ENCODE data around the gene SMTNL1. TPM values are rescaled to one million over a fixed set of nuclear protein-coding genes. Genes with fewer than 3 reads are reported as not detected.

Gene SMTNL1, protein sequence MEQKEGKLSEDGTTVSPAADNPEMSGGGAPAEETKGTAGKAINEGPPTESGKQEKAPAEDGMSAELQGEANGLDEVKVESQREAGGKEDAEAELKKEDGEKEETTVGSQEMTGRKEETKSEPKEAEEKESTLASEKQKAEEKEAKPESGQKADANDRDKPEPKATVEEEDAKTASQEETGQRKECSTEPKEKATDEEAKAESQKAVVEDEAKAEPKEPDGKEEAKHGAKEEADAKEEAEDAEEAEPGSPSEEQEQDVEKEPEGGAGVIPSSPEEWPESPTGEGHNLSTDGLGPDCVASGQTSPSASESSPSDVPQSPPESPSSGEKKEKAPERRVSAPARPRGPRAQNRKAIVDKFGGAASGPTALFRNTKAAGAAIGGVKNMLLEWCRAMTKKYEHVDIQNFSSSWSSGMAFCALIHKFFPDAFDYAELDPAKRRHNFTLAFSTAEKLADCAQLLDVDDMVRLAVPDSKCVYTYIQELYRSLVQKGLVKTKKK
- not detected in 2 replicates for total RNA-seq

DNA sequence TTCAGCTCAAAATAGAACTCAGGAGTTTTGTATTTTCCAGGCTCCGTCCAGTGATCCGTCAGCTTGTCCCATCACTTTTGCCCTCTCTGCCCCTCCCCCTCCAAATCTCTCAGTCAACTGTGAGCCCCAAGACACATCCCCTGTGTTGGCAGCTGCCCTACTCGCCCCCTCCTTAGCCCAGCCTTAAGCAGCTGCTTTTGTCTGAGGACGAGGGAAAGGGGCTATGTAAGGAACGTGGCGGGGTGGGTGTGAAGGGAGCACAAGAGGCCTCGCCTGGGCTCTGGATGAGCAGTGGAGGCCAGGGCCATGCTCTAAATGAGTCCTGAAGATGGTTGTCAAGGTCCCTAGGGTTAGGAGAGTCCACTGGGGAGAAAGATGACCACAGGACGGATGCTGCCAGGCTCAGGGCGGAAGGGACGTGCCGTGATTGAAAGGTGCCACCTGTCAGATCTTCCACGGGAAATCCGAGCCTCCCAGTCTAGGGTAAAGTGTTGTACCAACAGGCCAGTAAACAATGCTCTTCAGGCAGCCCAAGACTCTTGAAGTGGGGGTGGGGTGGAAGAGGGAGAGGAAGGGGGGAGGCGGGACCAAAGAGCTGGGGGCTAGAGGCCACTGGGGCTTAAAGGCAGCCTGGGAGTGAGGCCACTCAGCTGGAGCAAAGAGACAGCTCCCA, at the start of gene SMTNL1:
Gene SMTNL1, plus strand, starts transcription at position 649 of the 673 bp plus-strand sequence. CDS start 5,048 bp downstream, outside the sequence.

DNA sequence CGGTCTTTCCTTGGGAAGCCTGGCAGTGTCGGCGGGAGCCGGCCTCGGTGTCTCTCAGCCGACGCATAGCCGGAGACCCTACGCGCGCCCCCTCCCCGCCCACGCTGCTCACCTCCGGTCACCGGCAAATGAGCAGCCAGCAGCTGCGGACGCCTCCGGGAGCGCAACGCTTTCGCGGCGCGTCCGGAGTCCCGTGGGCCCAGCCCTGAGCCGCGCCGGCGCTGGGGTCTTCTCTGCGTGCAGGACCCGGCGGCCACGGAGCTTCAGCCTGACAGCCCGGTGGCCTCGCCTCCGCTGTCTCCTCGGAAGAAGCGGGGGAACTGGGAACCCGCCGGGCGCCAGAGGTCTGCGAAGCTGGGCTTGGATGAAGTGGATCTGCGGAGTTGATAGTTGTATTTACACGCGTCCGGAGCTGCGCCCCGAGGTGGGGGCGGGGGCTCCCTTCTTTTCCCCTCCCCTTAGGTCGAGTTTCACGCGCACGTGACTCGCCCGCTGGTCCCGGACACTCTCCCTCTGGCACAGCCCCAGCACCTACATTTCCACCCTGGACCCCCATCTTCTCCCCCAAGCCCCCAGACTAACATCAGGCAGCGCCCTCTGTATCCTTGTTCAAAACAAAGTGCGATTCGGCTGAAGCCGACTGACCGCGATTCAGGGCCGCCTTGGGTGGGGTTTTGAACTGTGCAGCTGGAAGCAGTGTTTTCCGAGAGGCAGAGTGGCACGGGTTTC, 21.9 kb upstream of the SMTNL1 start, which contains the start of gene SLC43A1:
Gene SLC43A1, minus strand, starts transcription at position 371 of the 729 bp plus-strand sequence. CDS start 1,591 bp downstream, outside the sequence.

DNA sequence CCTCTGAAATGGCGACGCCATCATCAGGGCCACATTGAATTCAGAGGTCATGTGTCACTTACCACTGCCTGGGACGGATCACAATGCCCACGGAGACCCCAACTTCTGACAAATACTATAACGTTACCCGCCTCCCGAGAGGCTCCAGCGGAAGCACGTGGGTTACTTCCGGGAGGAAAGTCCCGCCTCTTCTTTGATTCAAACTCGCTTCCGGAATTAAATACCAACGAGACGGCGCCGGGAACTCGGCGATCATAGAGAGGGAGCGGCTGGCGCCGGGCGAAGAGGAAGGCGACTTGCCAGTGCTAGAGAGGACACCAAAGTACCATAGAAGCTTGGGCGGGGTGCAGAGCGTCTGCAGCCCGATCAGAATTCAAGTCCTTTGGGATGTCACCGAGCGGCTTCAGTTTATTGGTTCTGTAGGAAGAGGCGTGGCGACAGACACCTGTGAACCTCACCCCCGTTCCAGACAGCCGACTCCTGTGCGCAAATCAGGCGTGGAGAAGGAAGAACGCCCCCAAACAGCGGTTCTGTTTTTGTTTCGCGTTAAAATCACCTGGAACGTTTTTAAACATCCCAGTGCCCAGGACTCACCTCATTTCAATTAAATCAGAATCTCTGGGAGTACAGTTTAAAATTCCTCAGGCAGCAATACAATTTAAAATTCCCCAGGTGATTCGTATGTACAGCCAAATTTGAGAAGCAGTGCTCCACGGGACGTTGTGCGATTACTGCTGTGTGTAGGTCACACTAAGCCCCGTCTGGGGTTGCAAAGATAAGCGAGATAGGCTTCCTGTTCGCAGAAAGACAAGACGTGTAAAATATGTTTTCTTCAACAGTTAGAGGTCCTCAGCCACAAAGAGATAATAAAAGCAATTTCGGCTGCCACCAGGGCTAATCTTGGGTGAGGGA, 6.5 kb upstream of the SMTNL1 start, which contains the start of gene TIMM10:
Gene TIMM10, minus strand, starts transcription at position 159 of the 912 bp plus-strand sequence. CDS start 565 bp downstream, outside the sequence.

DNA sequence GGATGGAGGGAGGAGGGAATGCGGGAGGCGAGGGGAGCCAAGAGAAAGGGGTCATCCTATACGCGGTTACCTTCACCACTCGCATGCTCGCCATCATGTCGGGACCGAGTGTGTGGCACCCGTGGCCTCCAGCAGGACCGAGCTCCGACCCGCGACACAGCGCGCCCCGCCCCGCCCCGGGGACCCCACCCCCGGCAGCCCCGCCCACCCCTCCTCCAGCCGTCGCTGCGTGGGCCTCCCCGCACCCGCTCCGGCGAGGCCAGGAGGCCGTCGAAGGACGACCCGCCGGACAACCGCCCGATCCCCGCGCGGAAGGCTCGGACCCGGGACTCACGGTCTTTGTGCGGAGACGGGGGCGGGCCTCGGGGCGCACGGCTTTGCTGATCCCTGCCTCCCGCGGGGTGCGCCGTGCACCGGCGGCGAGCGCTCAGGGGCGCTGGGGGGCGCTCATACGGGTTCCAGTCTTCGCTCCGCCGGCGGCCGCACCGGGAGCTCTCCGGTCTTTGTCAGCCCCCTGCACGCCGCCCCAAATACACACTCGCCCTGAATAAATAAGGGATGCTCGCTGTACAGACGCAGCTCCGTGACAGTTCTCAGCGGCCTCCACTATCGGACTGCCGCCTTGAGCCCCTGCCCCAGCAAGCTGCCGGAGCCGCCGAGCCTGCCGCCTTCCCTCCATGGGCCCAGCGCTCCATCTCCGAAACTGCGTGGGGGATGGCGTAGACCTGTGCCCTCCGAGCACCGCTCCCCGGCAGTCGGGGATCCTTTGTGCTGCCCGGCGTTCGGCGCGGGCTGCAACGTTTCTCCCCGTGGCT, 30.3 kb downstream of the SMTNL1 start, which contains the start of gene UBE2L6:
Gene UBE2L6, minus strand, starts transcription at position 158 of the 815 bp plus-strand sequence. Its CDS starts 61 bp downstream, at position 97.

DNA sequence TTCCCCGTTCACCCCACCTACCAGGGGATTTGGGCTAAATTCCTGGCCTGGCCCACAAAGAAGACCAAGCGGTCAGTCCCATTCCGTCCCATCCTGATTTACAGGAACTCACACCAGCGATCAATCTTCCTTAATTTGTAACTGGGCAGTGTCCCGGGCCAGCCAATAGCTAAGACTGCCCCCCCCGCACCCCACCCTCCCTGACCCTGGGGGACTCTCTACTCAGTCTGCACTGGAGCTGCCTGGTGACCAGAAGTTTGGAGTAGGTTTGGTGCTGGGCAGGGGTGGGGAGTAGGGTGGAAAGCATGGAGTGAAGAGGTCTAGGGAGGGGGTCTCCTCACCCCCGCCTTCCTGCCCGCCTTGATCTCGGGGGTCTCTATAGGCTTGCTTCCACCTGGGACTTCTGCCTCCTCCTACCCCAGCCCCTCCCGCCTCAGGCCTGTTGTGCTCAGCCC, 60.1 kb downstream of the SMTNL1 start, which contains the start of gene SERPING1:
Gene SERPING1, plus strand, starts transcription at position 225 of the 455 bp plus-strand sequence. CDS start 586 bp downstream, outside the sequence.

Other genes with a start within 250 kb of the SMTNL1 start
- 60.0 and 84.8 TPM in 2 replicates for gene TNKS1BP1, start 212.6 kb upstream of the SMTNL1 start, total RNA-seq
- 83.5 and 83.6 TPM in 2 replicates for gene SSRP1, start 201.7 kb upstream of the SMTNL1 start, total RNA-seq
- gene P2RX3, start 199.2 kb upstream of the SMTNL1 start, total RNA-seq: not detected in 2 replicates
- not detected in 2 replicates for gene PRG3, start 156.4 kb upstream of the SMTNL1 start, total RNA-seq
- gene PRG2, start 146.9 kb upstream of the SMTNL1 start, total RNA-seq: 0.30 TPM in 1 of 2 replicates, not detected in the other
- gene SLC43A3, start 110.5 kb upstream of the SMTNL1 start, total RNA-seq: 75.7 and 82.2 TPM in 2 replicates
- under 0.01 and 0.15 TPM in 2 replicates for gene RTN4RL2, start 77.1 kb upstream of the SMTNL1 start, total RNA-seq
- 13.6 and 17.2 TPM in 2 replicates for gene SLC43A1, start 21.9 kb upstream of the SMTNL1 start, total RNA-seq
- 65.0 and 81.3 TPM in 2 replicates for gene TIMM10, start 6.8 kb upstream of the SMTNL1 start, total RNA-seq
- 17.9 and 76.9 TPM in 2 replicates for gene UBE2L6, start 30.1 kb downstream of the SMTNL1 start, total RNA-seq
- under 0.01 and 0.46 TPM in 2 replicates for gene SERPING1, start 60.1 kb downstream of the SMTNL1 start, total RNA-seq
- gene YPEL4, start 112.3 kb downstream of the SMTNL1 start, total RNA-seq: under 0.01 TPM in 1 of 2 replicates, not detected in the other
- 28.3 and 31.5 TPM in 2 replicates for gene CLP1, start 120.2 kb downstream of the SMTNL1 start, total RNA-seq
- 24.7 and 33.3 TPM in 2 replicates for gene ZDHHC5, start 130.5 kb downstream of the SMTNL1 start, total RNA-seq
- gene MED19, start 174.6 kb downstream of the SMTNL1 start, total RNA-seq: 19.5 and 19.8 TPM in 2 replicates
- 44.2 and 53.6 TPM in 2 replicates for gene TMX2, start 175.0 kb downstream of the SMTNL1 start, total RNA-seq
- gene SELENOH, start 203.9 kb downstream of the SMTNL1 start, total RNA-seq: 106 and 115 TPM in 2 replicates
- gene BTBD18, start 214.2 kb downstream of the SMTNL1 start, total RNA-seq: not detected in 2 replicates
- 172 and 178 TPM in 2 replicates for gene CTNND1, start 224.2 kb downstream of the SMTNL1 start, total RNA-seq

All from epithelial cell of umbilical artery (primary cell).